Measurements from ENCODE around the gene ACP2.
"Not testable (repeated sequence)": the region's sequence is repeated elsewhere in the genome, so short reads cannot be mapped to it uniquely, and the experiment has no call there.

Gene ACP2

DNA sequence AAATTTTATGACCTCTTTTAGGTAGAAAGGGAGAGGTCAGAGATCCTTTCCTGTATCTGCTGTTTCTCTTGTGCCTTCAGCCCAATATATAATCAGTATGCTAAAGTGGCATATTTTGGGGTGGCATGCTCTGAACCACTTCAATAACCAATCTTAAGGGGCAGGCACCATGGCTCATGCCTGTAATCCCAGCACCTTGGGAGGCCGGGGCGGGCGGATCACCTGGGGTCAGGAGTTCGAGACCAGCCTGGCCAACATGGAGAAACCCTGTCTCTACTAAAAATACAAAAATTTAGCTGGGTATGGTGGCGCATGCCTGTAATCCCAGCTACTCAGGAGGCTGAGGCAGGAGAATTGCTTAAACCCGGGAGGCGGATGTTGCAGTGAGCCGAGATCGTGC, 50.5 kb downstream of the ACP2 start:
- not testable (repeated sequence) for DNase-seq (ENCODE audit: low spot score)

DNA sequence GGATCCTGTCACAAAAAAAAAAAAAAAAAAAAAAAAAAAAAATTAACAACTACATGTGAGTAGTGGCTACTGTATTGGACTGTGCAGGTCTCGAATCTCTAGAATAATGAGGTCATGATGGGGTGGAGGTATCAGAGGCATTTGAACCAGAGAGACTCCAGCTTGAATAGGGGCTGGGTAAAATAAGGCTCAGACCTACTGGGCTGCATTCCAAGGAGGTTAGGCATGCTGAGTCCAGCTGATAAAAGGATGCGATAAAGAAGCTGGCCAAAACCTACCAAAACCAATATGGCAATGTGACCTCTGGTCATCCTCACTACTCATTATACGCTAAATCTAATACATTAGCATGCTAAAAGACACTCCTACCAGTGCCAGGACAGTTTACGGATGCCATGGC, 56.5 kb downstream of the ACP2 start:
- no peak for DNase-seq (ENCODE audit: low spot score)

DNA sequence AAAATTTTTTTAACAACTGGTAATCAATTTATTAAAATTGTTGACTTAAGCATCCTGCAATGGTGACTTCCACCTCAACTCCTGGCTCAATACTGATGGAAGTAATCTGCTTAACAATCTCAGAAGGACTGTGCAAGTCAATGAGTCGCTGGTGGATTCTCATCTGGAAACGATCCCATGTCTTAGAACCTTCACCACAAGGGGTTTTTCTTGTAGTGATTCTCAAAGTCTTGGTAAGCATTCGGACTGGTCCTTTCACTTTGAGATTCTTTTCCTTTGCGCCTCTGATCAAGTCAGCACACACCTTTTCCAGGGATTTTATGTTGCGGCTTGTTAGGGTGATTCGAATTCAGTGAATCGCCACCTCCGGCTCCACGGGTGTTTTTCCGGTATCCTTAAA, 57.5 kb downstream of the ACP2 start:
- DNase-seq (ENCODE audit: low spot score), result not testable (repeated sequence)

All from AG08395 (cell line).